ENCODE data around the gene PNPLA3. TPM values are rescaled to one million over a fixed set of nuclear protein-coding genes. Genes with fewer than 3 reads are reported as not detected.

The PNPLA3 gene
- total RNA-seq, 1 experiment from 2014 or later, result 4.9 TPM

DNA sequence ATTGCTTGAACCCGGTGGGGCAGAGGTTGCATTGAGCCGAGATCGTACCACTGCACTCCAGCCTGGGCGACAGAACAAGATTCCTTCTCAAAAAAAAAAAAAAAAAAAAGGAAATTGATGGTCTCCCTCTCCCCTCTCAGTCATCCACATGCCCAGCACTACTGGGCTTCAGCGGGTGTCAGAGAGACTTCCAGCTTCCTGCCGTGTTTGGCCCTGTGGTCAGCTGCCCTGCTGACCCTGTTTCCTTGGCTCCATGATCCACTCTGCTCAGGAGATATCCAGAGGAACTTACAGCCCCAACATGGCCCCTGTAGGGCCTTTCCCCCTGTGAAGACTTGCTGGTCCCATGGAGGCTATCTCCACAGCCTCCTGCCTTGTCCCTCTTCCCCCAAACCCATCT lies 6.1 kb upstream of the PNPLA3 start:
- no TSS peak for BruUV-seq (replicated peaks)
- Histone ChIP-seq H3K4me1 (ENCODE audit: control insufficient read depth, insufficient read depth, low read length) (peaks cover 11% of the 10 kb centered on the region), H3K9me3 (ENCODE audit: control insufficient read depth, insufficient read depth, low read depth, low read length) (no peaks in the 10 kb centered on the region), H3K27ac (ENCODE audit: low read length) (no peak overlapping the region), H3K36me3 (ENCODE audit: control insufficient read depth, insufficient read depth, low read length) (no peaks in the 10 kb centered on the region), H3K27me3 (ENCODE audit: control insufficient read depth, insufficient read depth, low read length) (no peaks in the 10 kb centered on the region), H3K4me3 (ENCODE audit: low read depth in 2 of 2, low read length in 2 of 2) (no peak overlapping the region)
- ChIA-PET POLR2A (no interaction called here), CTCF (no interaction called here)
- in situ Hi-C loops (cut with HindIII; ENCODE audit: low pct_unique_long_range_greater_than_20kb, low sequenced_read_pairs), result no loop called here
- ATAC-seq, result no peak
- no peak for DNase-seq (ENCODE audit: low read depth, low spot score)
- intact Hi-C loops (cut with micrococcal nuclease; ENCODE audit: unreplicated experiment), result no loop called here
- TF ChIP-seq, protein P1, sequence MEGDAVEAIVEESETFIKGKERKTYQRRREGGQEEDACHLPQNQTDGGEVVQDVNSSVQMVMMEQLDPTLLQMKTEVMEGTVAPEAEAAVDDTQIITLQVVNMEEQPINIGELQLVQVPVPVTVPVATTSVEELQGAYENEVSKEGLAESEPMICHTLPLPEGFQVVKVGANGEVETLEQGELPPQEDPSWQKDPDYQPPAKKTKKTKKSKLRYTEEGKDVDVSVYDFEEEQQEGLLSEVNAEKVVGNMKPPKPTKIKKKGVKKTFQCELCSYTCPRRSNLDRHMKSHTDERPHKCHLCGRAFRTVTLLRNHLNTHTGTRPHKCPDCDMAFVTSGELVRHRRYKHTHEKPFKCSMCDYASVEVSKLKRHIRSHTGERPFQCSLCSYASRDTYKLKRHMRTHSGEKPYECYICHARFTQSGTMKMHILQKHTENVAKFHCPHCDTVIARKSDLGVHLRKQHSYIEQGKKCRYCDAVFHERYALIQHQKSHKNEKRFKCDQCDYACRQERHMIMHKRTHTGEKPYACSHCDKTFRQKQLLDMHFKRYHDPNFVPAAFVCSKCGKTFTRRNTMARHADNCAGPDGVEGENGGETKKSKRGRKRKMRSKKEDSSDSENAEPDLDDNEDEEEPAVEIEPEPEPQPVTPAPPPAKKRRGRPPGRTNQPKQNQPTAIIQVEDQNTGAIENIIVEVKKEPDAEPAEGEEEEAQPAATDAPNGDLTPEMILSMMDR (IDR thresholded peaks at IDR 0.05), result no peak
- TF ChIP-seq, protein P2, sequence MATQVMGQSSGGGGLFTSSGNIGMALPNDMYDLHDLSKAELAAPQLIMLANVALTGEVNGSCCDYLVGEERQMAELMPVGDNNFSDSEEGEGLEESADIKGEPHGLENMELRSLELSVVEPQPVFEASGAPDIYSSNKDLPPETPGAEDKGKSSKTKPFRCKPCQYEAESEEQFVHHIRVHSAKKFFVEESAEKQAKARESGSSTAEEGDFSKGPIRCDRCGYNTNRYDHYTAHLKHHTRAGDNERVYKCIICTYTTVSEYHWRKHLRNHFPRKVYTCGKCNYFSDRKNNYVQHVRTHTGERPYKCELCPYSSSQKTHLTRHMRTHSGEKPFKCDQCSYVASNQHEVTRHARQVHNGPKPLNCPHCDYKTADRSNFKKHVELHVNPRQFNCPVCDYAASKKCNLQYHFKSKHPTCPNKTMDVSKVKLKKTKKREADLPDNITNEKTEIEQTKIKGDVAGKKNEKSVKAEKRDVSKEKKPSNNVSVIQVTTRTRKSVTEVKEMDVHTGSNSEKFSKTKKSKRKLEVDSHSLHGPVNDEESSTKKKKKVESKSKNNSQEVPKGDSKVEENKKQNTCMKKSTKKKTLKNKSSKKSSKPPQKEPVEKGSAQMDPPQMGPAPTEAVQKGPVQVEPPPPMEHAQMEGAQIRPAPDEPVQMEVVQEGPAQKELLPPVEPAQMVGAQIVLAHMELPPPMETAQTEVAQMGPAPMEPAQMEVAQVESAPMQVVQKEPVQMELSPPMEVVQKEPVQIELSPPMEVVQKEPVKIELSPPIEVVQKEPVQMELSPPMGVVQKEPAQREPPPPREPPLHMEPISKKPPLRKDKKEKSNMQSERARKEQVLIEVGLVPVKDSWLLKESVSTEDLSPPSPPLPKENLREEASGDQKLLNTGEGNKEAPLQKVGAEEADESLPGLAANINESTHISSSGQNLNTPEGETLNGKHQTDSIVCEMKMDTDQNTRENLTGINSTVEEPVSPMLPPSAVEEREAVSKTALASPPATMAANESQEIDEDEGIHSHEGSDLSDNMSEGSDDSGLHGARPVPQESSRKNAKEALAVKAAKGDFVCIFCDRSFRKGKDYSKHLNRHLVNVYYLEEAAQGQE (IDR thresholded peaks at IDR 0.05; ENCODE audit: insufficient read depth in 1 of 2, low read depth in 2 of 2, low read length in 1 of 2), result no peak
- no peak for TF ChIP-seq POLR2AphosphoS5 (IDR thresholded peaks at IDR 0.05; ENCODE audit: low read depth, low read length)
- no peak for TF ChIP-seq TCF7L2 (IDR thresholded peaks at IDR 0.05; ENCODE audit: low read depth, low read length)
- TF ChIP-seq SIN3A (IDR thresholded peaks at IDR 0.05; ENCODE audit: borderline replicate concordance, insufficient read depth, low read depth, low read length), result no peak

DNA sequence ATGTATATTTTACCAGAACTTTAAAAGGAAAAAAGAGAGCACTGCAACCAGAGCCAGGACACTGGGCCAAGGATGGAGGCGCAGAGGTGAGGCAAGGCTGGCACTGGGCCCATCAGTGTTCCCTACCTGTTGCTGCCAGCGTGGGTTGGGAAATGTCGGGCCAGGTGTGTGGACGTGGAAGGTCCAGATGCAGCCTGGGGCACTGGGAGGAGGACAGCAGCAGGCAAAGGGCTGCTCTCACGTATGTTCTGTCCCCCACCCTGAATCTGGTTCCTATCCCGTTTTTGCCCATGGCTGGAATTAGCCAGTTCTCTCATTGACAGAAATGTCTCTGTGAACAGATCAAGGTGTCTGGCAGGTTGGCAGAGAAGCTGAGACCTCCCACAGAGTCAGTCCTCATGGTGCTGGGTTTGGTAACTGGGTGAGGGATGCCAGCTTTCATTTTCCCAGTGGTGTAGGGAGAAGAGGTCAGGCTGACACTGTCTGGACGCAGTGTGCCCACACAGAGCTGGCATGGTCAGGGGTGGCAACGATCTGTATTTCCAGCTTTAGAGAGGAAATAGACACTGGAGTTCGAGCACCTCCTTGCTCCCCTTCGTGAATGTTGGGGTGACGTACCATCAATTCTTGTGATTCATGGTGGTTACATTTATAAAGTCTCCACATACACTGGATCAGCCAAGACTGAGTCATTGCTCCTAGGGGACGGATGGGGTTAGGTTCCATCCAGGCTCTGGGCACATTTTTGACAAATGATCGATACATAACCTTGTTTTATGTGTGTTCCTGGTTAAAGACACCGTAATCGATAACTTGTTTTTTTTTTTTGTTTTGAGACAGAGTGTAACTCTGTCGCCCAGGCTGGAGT lies 4.3 kb upstream of the PNPLA3 start:
- ChIA-PET CTCF (no interaction called here), POLR2A (no interaction called here)
- no peak for DNase-seq (ENCODE audit: low read depth, low spot score)
- no peaks in the 10 kb centered on the region; the same call in 1 of the 2 replicates for H3K36me3 ChIP-seq (ENCODE audit: control insufficient read depth, insufficient read depth, low read length)
- intact Hi-C loops (cut with micrococcal nuclease; ENCODE audit: unreplicated experiment) (no loop called here), in situ Hi-C loops (cut with HindIII; ENCODE audit: low pct_unique_long_range_greater_than_20kb, low sequenced_read_pairs) (no loop called here)
- H3K4me1 ChIP-seq (ENCODE audit: control insufficient read depth, insufficient read depth, low read length), result peaks cover 14% of the 10 kb centered on the region
- no peaks in the 10 kb centered on the region for H3K9me3 ChIP-seq (ENCODE audit: control insufficient read depth, insufficient read depth, low read depth, low read length)
- no peaks in the 10 kb centered on the region for H3K27me3 ChIP-seq (ENCODE audit: control insufficient read depth, insufficient read depth, low read length)
- no TSS peak for BruUV-seq (replicated peaks)
- no peak overlapping the region for H3K27ac ChIP-seq (ENCODE audit: low read length)
- H3K4me3 ChIP-seq (ENCODE audit: low read depth in 2 of 2, low read length in 2 of 2), result no peak overlapping the region
- TF ChIP-seq POLR2AphosphoS5 (IDR thresholded peaks at IDR 0.05; ENCODE audit: low read depth, low read length) (no peak), TCF7L2 (IDR thresholded peaks at IDR 0.05; ENCODE audit: low read depth, low read length) (no peak), SIN3A (IDR thresholded peaks at IDR 0.05; ENCODE audit: borderline replicate concordance, insufficient read depth, low read depth, low read length) (no peak)
- TF ChIP-seq, protein P1 (IDR thresholded peaks at IDR 0.05), result no peak
- TF ChIP-seq, protein P2 (IDR thresholded peaks at IDR 0.05; ENCODE audit: insufficient read depth in 1 of 2, low read depth in 2 of 2, low read length in 1 of 2), result no peak
- no peak for ATAC-seq

Measured in Panc1 (cell line).